Right lung (tissue), 5 donors: ENCODE data around the gene TIMM44. TPM values are rescaled to one million over a fixed set of nuclear protein-coding genes. Genes with fewer than 3 reads are reported as not detected.
"Not testable (repeated sequence)": the region's sequence is repeated elsewhere in the genome, so short reads cannot be mapped to it uniquely, and the experiment has no call there.

ENCODE experiments used
- DNase-seq, 2 donors: peaks; one replicate each; pipeline ENCODE4 v3.0.0-alpha.2; 2013
- polyA plus RNA-seq, 5 donors: library from polyadenylated mRNA; unstranded; fragments of 120-200 nt; gene quantifications; one replicate each; pipeline versions ENCODE4 v1.2.1 to v1.2.3, GENCODE V29; 2013; ENCODE audit warnings: inconsistent platforms in 1 of 5, low replicate concordance in 1 of 5; ENCODE audit not compliant: insufficient read length in 5 of 5, insufficient read depth in 1 of 5

The TIMM44 gene
- polyA plus RNA-seq, 5 donors, result 32.7 to 55.9 (median 43.7) TPM

GRCh38 chr19:7978179-7978825, 34.8 kb upstream of the TIMM44 start:
- DNase-seq, result no peak

GRCh38 chr19:7977723-7978040, 34.2 kb upstream of the TIMM44 start:
- DNase-seq, result no peak

- no peak for DNase-seq
These were observed 33.7 kb upstream of the TIMM44 start for GRCh38 chr19:7977021-7977722.

- no peak for DNase-seq
These were observed 33.0 kb upstream of the TIMM44 start for GRCh38 chr19:7976461-7976860.

GRCh38 chr19:7975037-7975436, 31.6 kb upstream of the TIMM44 start:
- DNase-seq, result no peak

GRCh38 chr19:7973883-7974282, 30.4 kb upstream of the TIMM44 start:
- DNase-seq, result no peak

GRCh38 chr19:7971553-7972520, 28.4 kb upstream of the TIMM44 start:
- no peak for DNase-seq

GRCh38 chr19:7970716-7971448, 27.4 kb upstream of the TIMM44 start:
- no peak for DNase-seq

- no peak for DNase-seq
These were observed 26.1 kb upstream of the TIMM44 start for GRCh38 chr19:7969555-7969939.

GRCh38 chr19:7968796-7969554, 25.5 kb upstream of the TIMM44 start:
- no peak for DNase-seq

GRCh38 chr19:7968008-7968795, 24.7 kb upstream of the TIMM44 start:
- no peak for DNase-seq

GRCh38 chr19:7965921-7966665, 22.6 kb upstream of the TIMM44 start:
- no peak for DNase-seq

GRCh38 chr19:7965259-7965841, 21.9 kb upstream of the TIMM44 start:
- DNase-seq, result no peak

GRCh38 chr19:7963566-7963965, 20.1 kb upstream of the TIMM44 start:
- DNase-seq, result no peak

- no peak for DNase-seq
These were observed 19.3 kb upstream of the TIMM44 start for GRCh38 chr19:7962644-7963268.

- no peak for DNase-seq
These were observed 18.6 kb upstream of the TIMM44 start for GRCh38 chr19:7961920-7962626.

GRCh38 chr19:7961082-7961481, 17.6 kb upstream of the TIMM44 start:
- DNase-seq, result not testable (repeated sequence)

GRCh38 chr19:7959211-7959610, 15.7 kb upstream of the TIMM44 start:
- no peak for DNase-seq
